GM19467 (cell line): ENCODE data around the gene PLCB4.

Experiments
- ATAC-seq: cut with Tn5 transposase; IDR thresholded peaks from one replicate; pipeline ENCODE4 v1.9.1; 2021; ENCODE audit warnings: mild to moderate bottlenecking, moderate library complexity; ENCODE audit not compliant: unreplicated experiment

Gene PLCB4

DNA sequence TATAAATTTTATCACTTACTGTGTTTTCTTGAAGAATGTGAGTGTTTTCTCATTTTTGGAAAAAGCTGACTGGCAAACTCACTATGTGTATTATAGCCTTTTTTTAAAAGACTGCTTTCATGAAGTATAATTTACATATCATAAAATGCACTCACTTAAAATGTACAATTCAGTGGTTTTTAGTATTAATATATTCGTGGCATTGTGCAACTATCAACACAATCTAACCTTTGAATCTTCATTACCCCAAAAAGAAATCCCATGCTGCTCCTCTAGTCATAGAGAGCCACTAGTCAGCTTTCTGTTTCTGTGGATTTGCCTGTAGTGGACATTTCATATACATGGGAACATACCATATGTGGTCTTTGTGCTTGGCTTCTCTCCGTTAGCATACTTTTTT lies 143.8 kb downstream of the PLCB4 start:
- no peak for ATAC-seq

DNA sequence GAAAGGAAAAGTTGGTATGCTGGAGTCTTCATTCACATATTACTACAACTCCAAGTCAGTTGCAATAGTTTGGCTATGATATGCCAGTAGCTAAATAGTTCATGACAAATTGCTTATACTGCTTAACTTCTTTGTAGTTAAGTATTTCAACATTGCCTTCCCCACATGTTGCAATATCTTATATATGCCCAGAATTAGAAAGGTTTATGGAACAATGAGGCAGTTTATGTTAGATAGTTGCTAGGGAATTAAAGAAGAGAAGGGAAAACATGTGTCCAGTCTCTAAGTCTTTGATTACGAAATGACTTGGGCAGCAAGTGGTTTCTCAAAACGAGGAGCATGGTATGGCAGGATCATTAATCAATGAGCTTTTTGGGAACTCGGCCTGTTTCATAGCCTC lies 145.8 kb downstream of the PLCB4 start:
- ATAC-seq: no peak

DNA sequence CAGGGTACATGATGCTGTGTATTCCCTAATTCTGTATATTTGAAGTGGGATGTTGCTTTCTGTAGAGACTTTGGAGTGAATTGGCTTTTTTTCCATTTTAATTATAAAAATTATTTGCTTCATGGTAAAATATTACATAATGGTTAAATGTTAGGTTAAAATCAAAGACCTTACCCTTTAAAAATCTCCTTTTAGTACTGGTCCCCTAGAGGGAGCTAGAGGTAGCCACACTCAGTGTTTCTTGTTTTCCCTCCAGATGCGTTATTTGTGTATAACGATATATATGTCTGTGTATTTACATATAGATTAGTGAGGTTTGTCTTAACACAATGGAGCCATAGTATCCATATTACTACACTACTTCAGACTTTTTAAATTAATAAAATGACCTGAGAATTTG lies 146.7 kb downstream of the PLCB4 start:
- ATAC-seq: no peak

DNA sequence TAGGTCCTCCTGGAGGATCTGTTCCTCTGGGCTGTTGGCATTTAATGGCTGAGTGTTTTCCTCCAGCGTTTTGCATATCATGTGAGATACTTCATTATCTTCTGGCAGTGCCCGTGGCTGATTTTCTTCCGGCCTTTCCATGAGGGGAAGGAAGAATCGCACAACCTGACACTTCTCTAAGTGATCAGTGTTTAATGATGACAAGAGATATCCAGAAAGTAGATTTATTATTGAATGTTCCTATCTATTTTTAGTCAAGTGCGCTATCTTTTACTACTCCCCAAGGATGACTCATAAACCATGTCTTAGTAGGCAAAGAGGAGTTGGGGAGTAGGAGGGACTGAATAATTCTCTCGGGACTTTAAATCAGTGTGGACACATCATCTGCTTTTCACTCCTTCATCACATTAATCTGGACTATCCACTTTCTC lies 149.7 kb downstream of the PLCB4 start:
- ATAC-seq: no peak

DNA sequence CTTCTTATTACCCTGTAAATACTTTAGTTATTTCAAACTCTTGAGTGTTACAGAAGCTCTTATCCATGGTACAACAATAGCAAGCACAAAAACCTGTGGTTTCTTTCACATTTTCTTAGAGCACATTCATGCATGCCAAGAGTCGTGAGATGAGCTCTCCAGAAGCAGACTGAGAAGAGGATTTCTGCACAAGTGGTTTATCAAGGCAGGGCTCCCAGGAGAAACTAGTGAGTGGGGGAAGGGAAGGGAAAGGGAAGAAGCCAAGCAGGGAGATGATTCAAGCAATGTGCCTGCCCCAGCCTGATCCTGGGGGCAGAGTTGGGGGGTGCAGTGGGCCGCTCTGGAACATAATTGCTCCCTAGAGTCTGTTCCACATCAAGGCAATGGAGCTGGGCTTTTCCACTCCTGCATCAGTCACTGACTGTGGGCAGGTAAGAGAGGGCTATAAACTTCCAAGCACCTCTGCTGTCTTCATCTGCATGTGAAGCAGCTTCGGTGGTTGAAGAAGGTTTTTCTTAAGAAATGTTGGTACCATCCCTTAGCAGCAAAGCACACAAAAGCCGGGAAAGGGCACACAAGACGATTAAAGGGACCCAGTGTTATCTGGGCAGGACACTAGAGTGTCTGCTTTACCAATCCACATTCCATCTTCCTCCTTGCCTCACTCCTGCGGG lies 152.1 kb downstream of the PLCB4 start:
- no peak for ATAC-seq

DNA sequence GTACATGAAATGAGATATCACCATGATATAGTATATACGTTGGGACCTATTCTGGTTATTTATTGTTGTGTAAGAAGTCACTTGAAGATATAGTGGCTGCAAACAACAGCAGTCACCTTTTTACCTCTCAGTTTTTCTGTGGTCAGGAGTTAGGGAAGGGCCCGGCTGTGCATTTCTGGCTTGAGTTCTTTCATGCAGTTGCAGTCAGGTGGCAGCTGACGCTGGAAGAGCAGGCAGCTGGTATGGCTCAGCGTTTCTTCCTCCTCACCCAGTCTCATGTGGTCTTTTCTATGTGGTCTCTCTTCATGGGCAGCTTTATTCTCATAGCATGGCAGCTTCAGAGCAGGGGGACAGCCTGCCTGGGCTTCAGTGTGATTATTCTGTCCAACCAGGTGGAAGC lies 154.4 kb downstream of the PLCB4 start:
- ATAC-seq: no peak

DNA sequence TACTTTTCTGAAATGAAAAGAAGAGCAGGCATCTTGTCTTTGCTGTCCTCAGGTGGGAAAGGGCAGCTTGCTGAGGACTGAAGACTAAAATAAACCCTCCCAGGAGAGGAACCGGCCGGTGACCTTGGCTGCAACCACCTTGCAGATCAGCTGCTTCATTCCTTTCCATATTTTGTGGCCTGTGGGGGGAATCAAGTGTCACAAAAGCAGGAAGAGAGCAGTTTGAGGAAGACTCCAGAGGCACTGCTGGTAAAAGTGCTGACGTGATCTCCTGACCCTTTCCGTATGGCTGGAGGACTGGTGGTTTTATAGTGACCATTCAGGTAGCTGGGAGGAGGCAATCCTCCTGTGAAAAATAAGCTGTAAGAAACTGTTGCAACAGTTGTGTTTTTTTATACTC lies 157.0 kb downstream of the PLCB4 start:
- ATAC-seq: no peak

DNA sequence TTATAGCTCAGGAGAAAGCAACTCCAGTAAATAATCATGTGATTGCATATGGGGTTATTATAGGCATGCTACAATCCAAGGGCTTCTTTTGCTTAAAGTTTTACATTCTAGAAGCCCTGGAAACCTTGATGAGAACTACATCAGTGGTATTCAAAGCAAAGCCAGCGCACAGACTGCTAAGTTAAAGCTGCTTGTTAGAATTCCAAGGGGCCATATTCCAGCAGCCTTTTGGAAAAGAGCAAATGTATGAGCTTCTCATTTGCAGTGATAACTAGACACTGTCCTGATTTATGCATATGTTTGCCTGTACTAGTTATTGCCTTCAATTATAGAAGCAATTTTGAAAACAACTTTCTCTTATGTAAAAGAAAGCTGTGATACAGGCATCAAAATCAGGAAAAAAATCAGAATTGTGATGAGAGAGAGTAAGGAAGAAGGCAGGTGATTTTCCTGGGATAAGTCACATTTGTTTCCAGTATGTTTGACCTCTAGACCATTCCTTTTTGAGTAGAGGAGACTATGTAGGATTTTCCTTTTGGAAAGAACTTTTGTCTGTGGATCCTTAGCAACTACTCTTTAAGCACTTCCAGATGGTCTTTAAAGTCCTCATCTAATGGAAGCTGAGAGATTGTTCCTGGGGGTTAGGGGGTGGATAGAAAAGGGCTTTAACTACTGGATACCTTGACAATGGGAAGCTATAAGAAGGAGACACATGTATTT lies 159.2 kb downstream of the PLCB4 start:
- no peak for ATAC-seq

DNA sequence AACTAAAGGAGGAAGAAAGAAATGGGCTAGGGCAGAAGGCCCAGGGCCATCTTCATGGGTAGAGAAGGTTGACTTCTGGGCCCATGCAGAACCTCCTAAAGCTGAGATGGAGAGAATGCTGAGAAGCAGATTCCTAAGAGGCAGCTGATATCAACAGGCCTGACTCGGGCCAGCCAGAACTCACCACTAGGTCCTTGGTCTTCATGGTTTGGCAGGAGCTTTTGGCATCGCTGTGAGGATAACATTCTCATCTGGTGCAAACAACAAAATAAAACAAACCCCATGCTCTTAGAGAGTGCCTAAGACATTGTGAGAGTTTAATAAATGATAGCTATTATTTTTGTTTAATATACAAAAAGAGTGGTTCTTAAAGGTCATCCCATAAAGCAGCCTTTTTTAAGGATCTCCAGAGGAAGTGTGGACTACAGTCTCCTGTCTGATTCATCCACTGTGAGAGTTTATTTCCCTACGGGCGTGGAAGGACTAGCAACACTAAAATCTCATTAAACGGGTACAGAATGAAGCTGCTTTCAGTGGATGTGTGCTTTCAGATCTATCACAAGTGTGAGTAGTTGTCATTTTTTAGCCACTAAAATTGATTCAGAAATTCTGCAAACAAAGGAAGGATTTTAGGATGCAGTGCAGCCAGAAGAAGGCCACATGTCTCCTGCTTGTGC lies 160.0 kb downstream of the PLCB4 start:
- ATAC-seq: no peak

DNA sequence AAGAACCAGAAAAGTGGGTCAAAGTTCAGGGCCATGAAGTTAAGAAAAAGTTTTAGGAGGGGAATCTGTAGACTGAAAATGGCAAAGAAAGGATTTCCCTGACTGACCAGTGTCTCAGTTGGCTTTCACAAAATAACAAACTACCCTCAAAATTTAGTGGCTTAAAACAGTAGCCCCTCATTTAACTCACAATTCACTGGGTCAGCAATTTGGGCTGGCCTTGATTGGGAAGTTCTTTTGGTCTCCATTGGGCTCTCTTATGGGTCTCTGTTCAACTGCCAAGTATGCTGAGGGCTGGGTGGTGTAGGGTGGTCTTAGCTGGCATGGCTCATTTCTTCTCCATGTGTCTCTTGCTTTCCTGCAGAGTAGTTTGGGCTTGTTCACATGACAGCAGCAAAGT lies 161.5 kb downstream of the PLCB4 start:
- ATAC-seq: no peak

DNA sequence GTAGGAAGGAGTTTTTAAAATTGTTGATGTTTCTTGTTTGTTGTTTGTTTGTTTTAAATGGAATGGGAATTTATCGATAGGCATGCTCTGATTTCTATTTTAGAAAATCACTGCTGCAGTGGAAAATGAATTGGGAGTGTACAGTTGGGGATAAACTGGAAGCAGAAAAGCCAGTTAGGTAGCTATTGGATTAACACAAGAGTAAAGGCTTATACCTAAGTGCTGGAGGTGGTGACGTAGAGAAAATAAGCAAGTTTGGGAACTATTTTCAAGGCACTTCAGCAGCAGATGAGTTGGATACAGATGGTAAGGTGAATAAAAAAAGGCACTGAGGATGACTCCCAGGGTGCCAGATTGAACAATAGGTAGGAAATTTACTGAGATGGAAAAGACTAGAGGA lies 164.9 kb downstream of the PLCB4 start:
- no peak for ATAC-seq

DNA sequence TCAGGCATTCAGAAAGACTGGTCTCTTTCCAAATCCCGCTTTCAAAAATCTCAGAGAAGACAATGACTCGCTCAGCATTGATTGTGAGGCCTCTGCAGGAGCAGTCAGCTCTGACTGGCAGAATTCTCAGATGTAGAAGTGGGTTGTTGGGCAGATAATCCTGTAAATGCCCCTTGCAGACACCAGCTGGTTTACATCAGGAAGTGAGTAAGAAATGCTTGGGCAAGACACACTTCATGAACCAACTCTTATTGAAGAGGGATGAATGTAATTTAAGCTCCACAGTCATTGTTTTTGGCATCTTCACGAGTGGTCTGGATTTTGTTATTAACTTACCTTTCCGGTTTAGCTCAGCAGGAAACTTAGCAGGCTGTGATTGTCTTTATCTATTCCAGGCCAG lies 166.6 kb downstream of the PLCB4 start:
- no peak for ATAC-seq

DNA sequence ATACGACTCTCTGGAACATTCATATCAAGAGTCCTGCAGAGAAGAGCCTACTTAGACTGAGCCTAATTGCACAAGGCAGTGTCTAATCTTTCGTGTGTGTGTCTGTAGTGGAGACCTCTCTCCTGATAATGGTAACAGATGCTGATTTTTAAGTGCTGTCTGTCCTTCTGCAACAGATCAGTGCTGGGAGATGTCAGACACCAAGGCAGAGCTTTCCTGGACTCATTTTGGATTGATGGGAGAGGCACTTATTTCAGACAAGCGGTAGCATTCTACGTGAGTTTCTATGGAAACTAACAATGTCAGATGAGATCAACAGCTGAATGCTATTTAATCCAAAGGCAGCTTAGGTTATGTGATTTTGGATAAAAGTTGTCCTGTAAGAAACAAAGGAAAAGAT lies 167.6 kb downstream of the PLCB4 start:
- no peak for ATAC-seq

DNA sequence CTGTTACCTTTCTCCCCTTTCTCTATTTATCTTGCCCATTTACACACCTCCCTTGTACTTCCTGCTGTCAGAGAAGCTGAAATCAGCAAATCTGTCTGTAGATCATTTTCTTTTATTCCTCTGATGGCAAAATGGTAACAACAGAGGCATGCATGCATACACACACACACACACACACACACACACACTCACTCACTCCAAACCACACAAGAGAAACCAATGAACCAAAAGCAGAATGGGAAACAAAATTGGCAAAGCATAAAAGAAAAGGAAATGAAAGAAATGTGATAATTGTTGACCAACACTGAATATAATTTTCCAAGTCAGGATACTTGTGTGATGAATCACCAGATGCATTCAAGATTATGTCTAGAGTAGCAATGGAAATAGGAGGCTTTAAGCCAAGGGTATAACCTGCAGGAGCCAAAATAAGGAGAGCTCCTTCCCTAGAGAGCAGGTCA lies 172.4 kb downstream of the PLCB4 start:
- no peak for ATAC-seq

DNA sequence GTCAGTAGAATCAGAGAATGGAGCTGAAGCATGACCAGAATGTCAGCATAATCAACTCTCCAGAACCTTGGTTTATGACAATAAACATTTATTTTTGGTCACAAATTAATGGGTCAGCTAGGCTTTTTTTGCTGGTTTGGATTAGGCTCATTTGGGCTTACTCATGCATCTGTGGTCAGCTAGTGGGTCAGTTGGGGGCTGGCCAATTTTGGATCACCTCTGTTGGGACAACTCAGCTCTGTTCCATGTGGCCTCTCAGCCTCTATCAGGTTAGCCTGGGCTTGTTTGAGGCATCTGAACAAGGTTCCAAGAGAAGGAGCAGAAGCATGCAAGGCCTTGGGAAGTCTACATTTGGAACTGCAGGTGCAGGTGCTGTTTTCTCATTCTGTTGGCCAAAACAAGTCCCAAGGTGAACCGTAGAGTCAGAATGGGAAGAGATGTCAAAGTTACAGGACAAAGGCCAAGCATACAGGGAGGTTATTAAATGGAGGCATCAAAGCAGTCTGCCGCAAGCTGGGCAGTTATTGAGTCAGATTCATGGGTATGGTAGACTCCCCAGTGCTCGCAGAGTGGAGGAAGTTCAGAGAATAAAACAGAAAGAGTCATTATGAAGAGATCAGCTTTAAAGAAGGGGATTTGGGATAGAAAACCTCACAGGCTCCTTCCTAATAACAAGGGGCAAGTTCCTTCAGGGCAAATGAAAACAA lies 173.0 kb downstream of the PLCB4 start:
- ATAC-seq: no peak

DNA sequence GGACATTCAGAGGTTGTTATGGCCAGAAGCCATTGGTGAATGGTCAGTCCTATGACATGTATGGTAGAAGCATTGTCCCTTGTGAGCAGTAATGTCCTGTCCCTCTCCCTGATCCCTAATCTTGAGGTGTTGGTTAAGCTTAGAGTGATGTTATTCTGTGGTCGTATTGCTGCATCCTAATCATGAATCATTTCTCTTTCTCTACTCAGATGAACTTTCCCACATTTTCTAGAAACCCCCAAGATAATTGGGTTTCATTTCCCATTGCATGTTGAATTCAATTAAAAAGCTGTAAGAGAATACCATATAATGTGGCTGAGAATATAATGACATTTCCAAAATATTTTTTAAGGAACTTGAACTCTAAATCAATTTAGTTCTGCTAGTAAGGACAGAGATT lies 175.1 kb downstream of the PLCB4 start:
- no peak for ATAC-seq

DNA sequence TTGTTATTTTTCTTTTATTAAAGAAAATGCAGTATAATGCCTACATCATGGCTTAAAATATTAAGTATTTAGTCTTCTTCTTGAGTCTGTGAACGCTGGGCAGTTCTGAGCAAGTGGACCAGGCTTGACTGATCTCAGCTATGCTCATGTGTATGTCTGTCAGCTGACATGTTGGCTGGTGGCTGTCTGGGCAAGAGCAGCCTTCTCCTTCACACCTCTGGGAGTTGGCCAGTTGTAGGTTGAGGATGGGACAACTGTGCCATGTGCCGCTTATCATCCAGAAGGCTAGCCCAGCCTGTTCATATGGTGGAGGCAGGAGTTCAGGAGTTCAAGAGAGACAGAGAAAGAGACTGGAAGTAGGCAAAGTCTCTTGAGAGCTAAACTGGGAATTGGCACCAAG lies 175.9 kb downstream of the PLCB4 start:
- ATAC-seq: no peak

DNA sequence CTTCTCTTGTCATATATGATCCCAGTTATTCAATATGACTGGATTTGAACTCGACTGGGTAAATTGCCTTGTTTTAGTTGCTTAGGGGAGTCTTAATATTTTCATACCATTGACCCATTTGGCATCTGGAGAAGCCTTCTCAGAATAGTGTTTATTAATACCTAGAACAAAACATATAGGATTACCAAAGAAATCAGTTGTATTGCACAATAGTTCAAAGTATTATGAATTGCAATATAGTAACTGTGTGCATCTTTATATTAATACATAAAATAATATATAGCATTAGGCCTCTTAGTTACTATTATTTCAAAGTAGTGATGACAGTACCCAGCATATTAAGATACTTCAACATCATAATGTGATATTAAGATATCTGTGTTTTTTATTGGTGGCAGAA lies 177.8 kb downstream of the PLCB4 start:
- ATAC-seq: no peak

DNA sequence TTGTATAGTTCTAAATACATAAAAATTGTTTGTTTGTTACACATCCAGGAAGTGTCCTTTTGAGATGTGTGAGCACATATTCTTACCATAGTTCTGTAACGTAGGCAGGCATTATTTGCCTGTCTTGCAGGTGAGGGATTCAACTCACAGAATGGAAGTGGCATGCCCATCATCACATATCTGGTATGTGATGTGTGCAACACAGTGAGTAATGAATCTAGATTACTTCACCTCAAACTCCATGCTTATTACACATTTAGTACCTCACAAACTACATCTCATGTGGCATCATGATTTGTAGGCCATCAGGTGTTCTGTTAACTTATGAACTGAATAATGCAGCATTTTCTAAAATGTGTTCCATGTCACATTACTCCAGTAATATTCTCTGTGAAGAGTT lies 181.6 kb downstream of the PLCB4 start:
- ATAC-seq: no peak

DNA sequence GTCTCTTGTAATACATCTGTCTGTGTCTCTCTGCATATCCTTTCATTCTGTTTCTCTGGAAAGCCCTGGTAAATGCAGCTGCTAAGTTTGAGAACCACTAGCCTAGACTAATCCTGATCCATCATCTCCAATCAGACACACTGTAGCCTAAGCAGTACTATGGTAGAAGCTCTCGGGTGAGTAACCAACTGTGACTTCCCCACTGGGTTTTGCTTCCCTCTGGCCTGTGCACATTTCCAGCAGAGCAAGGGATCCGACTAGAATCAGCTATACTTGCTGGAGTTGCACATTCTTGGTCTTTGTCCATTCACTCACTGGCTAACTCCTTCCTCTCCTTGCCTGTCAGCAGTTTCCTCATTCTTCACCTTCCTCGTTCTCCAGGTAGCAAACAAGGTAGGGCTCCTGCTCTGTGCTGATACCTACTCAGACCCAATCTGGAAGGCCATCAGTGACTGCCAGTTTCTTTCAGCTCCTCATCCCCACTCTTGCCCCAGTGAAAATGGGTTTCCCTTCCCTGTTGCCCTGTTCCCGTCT lies 184.2 kb downstream of the PLCB4 start:
- ATAC-seq: no peak

DNA sequence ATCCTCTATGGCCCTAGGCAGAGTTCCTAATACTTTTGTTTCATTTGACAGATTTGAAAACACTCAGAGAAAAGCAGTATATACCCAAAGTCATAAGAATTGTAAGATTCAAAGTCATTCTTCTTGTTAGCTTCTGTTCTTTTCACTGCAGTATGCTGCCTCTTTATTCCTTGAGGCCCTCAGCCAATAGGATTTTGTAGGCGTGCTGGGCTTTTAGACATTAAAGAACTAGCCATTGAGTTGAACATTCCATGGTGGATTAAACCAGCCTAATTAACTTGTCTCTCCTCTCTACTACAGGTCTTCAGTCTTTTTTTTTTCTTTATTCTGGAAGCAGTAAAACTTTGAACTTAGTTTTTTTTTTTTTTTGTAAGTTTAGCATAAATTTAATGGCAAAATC lies 186.3 kb downstream of the PLCB4 start:
- no peak for ATAC-seq
